ENCODE data around the gene GAS5.

Gene GAS5

DNA sequence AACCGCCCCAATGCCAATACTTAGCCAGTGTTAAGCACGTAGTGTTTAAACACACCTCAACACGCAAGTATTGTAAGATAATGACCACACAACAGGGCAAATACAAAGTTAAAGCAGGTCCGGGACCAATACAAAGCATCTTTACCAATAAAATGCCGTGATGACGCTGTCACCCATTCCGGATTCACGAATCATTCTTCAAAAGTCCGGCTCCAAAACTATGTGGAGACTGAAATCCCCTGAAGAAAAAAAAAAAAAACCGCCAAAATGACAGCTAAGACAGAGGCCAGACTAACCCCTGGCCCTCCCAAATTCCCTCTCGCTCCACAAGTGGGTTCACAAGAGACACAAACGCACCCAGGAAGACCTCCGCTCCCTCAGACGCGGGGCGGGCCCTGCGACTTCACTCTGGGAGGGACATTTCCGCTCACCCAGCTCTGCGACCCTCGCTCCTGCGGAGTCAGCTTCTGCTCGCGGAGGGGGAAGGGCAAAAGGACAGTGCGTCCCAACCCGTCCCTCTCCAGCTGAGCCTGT is 43.9 kb downstream of the GAS5 start:
- DNase-seq = no peak

DNA sequence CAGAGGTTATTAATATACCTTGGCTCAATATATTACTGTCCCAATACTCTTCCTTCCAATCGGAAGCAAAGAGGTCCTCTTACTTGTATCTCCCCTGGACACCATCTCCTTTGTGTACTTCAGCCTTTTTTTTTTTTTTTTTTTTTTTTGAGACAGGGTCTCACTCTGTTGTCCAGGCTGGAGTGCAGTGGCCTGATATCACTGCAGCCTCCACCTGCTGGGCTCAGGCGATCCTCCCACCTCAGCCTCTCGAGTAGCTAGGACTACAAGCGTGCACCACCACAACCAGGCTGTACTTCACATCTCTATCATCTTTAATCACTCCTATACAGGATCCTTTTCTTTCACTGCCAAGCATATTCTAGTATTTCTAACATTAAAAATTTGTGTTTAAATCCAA is 46.1 kb downstream of the GAS5 start:
- no peak for DNase-seq

DNA sequence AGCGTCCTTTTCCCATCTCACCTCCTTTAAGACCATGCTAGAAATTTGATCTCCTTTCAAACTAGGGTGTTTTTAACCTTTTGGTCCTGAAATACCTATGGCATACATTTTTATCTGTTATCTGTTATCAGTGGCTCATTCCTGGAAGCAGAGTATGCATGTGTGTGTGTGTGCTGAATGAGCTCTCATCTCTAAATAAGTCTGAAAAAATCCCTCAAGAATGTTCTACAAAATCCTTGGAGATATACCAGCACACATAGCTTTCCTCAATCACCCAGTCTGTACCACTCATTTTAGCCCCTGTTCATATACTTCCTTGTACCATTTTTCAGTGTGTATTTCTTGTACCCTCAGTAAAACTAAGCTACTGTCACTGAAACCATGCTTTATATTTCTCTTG is 49.3 kb downstream of the GAS5 start:
- DNase-seq = no peak
